GM19043 (cell line): ENCODE measurements around the gene PPP2R1B.

Experiments used
- ATAC-seq: cut with Tn5 transposase; IDR thresholded peaks from one replicate; pipeline ENCODE4 v1.9.1; 2021; ENCODE audit warnings: low read depth; ENCODE audit not compliant: unreplicated experiment

Gene PPP2R1B

GRCh38 chr11:111765984-111766833, at the start of gene PPP2R1B:
Gene PPP2R1B (minus strand): TSS chr11:111766389. CDS start chr11:111766361, 28 bp downstream.
- peak; percentile 88 for ATAC-seq

DNA sequence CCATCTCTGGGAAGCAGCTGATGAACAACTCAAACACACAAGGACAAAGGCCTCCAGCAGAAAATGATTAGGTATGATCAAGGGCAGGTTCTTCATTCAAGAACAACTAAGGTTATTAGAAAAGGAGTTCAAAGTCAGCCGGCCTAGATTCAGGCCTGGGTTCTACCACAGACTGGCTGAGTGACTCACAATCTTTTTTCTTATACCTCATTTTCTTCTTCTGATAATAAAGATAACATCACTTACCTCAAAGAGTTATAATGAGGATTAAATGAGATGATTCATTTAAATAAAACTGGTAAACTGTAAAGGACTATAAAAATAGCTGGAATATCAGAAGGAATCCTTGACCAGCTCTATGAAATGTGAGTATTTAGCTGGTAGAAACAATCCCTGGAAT, 49.3 kb upstream of the PPP2R1B start:
- no peak for ATAC-seq

DNA sequence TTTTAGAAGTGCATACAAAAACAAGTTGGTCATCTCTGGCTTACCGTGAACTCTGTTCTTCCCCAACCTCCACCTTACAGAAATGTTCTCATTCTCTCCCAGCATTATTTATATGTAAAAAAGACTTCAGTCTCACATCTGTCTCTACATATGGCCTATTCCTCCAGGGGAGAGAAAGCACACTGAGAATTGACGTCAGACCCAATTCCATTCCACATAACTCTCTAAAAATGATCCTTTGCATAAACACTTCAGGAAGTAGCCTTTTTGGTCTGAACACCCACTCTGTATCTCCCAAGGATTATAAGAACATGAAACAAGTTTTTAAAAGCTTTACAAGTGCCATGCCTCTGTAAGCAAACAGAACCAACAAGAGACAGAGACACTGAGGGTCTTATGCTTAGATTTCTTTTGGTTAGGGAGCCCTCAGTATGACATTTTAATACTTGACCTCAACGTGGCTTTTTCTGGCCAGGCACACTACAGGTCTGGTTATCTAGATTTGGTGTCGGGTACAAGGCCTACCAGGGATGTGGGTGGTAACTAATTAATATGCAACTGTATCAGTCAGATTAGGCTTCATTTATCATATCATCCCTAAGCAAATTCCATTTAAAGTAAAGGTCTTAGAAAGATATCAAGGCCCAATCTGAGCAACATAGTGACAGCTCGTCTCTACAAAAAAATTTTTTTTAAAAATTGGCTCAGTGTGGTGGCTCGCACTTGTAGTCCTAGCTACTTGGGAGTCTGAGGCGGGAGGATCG, 48.5 kb upstream of the PPP2R1B start:
- no peak for ATAC-seq

GRCh38 chr11:111814106-111814505, 47.9 kb upstream of the PPP2R1B start:
- no peak for ATAC-seq

- ATAC-seq, result no peak
Observed at GRCh38 chr11:111812211-111812610, 46.0 kb upstream of the PPP2R1B start.

GRCh38 chr11:111811445-111811844, 45.3 kb upstream of the PPP2R1B start:
- no peak for ATAC-seq

- no peak for ATAC-seq
Observed at GRCh38 chr11:111808834-111809233, 42.6 kb upstream of the PPP2R1B start.

DNA sequence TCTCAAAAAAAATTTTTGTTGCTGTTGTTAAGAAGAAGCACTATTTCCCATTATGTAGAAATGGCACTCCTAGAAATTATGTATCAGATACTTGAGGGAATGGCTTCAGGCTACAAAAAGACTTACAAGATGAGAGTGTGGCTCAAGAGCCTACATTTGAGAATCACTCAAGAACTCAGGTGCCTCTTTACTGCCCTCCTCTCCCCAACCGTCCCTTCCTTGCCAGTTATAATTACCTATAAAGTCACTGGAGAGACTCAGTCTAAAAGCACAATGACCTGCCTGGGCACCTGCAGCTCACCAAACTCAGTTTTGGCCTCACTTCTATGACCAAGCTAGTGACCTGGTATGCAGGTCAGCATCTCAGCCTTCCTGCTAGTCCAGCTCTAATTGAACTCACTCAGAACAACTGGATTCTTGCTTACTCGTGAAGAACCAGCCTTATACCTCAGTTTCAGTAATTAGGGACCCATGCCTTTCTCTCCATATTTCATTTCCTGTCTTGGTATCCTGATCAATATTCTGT, 41.9 kb upstream of the PPP2R1B start:
- ATAC-seq, result no peak

DNA sequence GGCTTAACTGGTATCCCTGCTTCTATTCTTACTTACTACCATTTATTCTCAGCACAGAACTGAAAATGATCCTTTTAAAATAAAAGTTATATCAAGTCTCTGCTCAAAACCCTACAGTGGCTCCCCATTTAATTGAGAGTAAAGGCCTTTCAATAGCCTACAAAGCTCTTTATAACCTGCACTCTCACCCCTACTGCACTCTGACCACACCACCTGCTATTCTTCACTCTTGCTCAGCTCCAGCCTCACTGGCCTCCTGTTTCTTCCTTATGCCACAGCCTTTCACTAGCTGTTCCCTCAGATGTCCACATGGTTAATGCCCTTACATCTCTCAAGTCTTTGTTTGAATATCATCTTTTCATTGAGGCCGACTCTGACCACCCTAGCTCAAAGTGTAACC, 40.9 kb upstream of the PPP2R1B start:
- ATAC-seq, result no peak

GRCh38 chr11:111801135-111801534, 34.9 kb upstream of the PPP2R1B start:
- no peak for ATAC-seq

GRCh38 chr11:111798279-111798678, 32.1 kb upstream of the PPP2R1B start:
- ATAC-seq, result no peak

DNA sequence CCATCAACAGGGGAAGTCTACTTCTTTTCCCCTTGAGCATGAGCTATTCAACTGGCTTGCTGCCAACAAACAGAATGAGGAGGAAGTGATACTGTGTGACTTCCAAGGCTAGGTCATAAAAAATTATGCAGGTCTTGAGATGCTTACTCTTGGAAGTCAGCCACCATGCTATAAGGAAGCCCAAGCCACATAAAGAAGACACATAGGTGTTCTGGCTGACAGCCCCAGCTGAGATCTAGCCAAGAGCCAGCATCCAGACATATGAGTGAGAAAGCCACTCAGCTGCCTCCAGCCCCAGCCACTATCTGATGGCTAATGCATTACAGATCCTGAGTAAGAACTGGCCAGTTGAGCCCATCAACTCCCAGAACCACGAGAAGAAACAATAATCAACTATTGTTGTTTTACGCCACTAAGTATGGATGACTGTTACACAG, 31.0 kb upstream of the PPP2R1B start:
- peak; percentile 71 for ATAC-seq

DNA sequence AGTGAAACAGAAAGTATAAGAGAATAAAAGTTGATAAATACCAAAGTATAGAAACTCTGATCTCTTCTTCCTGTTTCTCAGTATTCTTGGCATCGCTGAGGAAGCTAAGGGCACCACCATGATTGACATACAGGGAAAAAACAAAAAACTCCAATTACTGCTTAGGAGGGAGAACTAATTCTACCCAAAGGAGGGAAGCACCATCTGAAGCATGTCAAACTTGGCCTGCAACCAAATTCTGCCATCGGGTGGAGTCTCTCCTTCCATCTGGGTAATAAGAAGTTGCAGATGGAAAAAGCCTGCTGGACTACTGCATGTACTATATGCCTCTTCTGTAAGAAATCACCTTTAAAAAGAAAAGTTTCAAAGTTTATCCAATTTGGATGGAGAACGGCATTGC, 30.5 kb upstream of the PPP2R1B start:
- no peak for ATAC-seq

DNA sequence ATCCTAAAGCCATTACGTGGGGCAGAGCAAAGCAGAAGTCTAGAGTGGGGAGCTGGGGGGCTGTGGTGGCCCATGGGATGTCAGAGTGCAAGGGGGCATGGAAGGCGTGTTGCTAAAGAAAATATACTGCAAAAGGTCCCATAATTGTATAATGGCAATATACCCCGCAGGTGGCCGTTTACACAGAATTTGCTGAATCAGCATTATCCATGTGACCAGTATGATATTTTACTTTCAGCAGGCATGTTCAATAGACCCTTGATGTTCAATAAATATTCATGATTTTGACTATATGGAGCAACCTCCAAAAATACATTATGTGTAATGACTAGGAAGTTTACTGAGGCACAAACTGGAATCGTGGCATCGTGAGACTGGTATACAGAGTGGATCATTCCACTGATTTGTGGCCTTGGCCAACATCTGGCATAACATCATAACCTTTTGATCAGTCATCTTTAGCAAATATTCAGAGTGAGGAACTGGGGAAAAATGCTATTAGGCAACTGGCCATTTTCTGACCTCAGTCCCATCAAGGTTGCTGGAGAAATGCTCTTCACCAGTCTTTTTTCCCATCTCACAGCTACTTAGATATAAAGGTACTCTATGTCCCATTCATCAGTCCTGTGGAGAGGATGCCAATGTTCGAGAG, 29.3 kb upstream of the PPP2R1B start:
- ATAC-seq, result no peak

GRCh38 chr11:111793863-111794262, 27.7 kb upstream of the PPP2R1B start:
- ATAC-seq, result no peak

GRCh38 chr11:111792955-111793500, 26.8 kb upstream of the PPP2R1B start:
- no peak for ATAC-seq

GRCh38 chr11:111792314-111792713, 26.1 kb upstream of the PPP2R1B start:
- no peak for ATAC-seq

DNA sequence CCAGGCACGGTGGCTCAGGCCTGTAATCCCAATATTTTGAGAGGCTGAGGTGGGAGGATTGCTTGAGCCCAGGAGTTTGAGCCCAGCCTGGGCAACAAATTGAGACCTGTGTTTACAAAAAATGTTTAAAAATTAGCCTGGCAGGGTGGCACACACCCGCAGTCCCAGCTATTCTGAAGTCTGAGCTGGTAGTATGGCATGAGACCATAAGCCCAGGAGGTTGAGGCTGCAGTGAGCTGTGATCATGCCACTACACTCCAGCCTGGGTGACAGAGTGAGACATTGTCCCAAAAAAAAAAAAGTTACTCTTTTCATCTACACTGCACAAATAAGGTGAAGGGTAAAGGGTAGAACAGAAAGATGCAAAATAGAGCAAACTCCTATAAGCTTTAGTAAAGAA, 22.3 kb upstream of the PPP2R1B start:
- ATAC-seq, result no peak

GRCh38 chr11:111788051-111788450, 21.9 kb upstream of the PPP2R1B start:
- ATAC-seq, result no peak

DNA sequence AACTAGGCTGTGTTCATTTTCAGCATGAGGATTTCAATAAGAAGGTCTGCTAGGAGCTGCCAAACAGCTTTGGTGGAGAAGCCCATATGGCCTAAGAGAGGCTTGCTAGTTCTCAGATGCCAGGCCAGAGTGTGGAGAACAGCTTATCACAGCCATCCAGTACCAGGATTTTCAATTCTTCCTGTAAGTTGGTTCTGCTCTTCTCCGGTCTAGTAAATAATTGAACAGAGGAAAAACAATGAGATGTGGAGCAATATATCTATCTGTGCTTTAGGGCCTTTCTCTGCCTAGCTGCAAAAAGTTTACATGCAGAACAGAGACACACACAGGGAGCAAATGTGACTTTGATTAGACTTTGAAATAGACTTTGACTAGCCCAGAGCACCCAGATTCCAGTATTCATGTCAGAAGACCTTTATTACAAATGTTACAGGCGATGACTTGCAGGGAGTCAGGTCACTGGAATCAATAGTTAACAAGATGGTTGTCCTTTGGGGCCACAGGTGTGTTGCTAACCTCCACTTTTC, 19.8 kb upstream of the PPP2R1B start:
- ATAC-seq, result no peak
